Measurements from ENCODE around the gene ITGAV.

ITGAV gene

GRCh38 chr2:186725783-186726182 is 135.9 kb downstream of the ITGAV start:
- no peak for DNase-seq

DNA sequence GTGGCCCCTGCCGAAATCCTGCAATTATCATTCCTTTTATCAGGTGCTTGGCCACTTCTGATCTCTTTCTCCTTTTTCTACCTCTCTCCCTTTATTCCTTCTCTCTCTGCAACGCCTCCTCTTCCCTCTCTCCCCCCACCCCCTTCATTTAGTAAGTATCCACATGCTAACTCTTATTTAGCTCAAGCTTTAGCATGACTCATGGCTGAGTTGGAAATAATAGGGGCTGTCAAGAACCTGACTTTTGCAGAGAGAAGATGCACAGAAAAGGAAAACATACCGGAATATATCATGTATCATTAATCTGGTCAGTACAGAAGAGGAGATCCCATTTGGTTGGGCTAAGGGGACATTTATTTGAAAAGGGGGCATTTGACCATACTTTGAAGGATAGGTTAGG is 137.1 kb downstream of the ITGAV start:
- DNase-seq, result no peak

DNA sequence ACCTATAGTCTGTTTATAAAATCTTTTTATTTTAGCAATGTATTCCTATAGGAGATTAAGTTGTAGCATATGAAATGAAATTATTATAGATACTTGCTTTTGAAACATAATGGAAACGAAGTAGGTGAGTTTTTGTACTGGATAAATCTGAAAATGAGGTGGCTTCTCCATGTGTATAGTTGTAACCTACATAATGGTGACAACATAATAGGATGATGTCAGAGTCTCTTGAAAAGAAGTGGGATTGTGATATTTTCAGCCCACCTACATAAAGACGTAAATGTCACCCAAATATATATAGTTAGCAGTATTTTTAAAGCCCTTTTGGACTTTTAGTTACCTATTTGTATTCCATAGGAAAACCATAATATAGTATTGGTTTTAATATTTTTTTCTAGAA is 138.8 kb downstream of the ITGAV start:
- no peak for DNase-seq
